CD4-positive, alpha-beta T cell (primary cell): ENCODE data around the gene LAPTM5. TPM values are rescaled to one million over a fixed set of nuclear protein-coding genes. Genes with fewer than 3 reads are reported as not detected.

Experiments
- ATAC-seq: fragments of 200-7000 bp; cut with Tn5 transposase; one replicate; pipeline ENCODE4 v1.10.0; 2022; ENCODE audit warnings: mild to moderate bottlenecking; ENCODE audit not compliant: poor library complexity
- CTCF ChIA-PET: fragments of 350-600 bp; sonication (Branson Sonifier 250); formaldehyde crosslinking; loops from one replicate; lab custom pipeline; 2021; ENCODE audit warnings: antibody characterized with exemption, inconsistent platforms; lab: Charles Lee
- POLR2A ChIA-PET: fragments of 350-600 bp; sonication (Branson Sonifier 250); formaldehyde crosslinking; loops from one replicate; lab custom pipeline; 2021; ENCODE audit warnings: antibody characterized with exemption, inconsistent platforms; lab: Charles Lee
- DNase-seq, 14 experiments: peaks; one replicate each; pipeline ENCODE4 v3.0.0-alpha.2; 2013 to 2020; ENCODE audit warnings: mixed read lengths in 2 of 14
- H3K27ac ChIP-seq, 2 donors: one replicate each; pipeline versions ENCODE4 v1.5.1 to v1.7.0; 2013; ENCODE audit warnings: low read length in 2 of 2, low read depth in 1 of 2, mild to moderate bottlenecking in 1 of 2
- H3K27me3 ChIP-seq, 2 experiments: 1 replicate in 1 of 2; 2 replicates in 1 of 2; pipeline versions ENCODE4 v1.6.1 to v1.7.0; 2013; ENCODE audit warnings: low read length in 2 of 2, control low read depth in 1 of 2, mild to moderate bottlenecking in 1 of 2, moderate library complexity in 1 of 2; ENCODE audit not compliant: insufficient read depth in 2 of 2, control insufficient read depth in 1 of 2
- H3K36me3 ChIP-seq: one replicate; pipeline ENCODE4 v1.6.1; 2013; ENCODE audit warnings: low read length, control low read depth; ENCODE audit not compliant: insufficient read depth
- H3K4me1 ChIP-seq: one replicate; pipeline ENCODE4 v1.6.1; 2013; ENCODE audit warnings: low read length, control low read depth; ENCODE audit not compliant: insufficient read depth
- H3K4me3 ChIP-seq: one replicate; pipeline ENCODE4 v1.5.1; 2013; ENCODE audit warnings: mild to moderate bottlenecking, low read length, moderate library complexity
- H3K9me3 ChIP-seq, 2 experiments: 1 replicate in 1 of 2; 2 replicates in 1 of 2; pipeline versions ENCODE4 v1.6.1 to v1.7.0; 2013; ENCODE audit warnings: low read length in 2 of 2, mild to moderate bottlenecking in 2 of 2, control low read depth in 1 of 2, moderate library complexity in 1 of 2; ENCODE audit not compliant: control insufficient read depth in 1 of 2, insufficient read depth in 1 of 2
- H3K27ac Mint-ChIP-seq: one replicate; pipeline ENCODE4 v1.8.0; 2020; ENCODE audit warnings: mixed read lengths
- H3K27me3 Mint-ChIP-seq: one replicate; pipeline ENCODE4 v1.8.0; 2021; ENCODE audit warnings: mixed read lengths
- H3K36me3 Mint-ChIP-seq: one replicate; pipeline ENCODE4 v1.8.0; 2021; ENCODE audit warnings: low read depth, mixed read lengths
- H3K4me1 Mint-ChIP-seq: one replicate; pipeline ENCODE4 v1.8.0; 2021; ENCODE audit warnings: low read depth, mixed read lengths
- H3K4me3 Mint-ChIP-seq: one replicate; pipeline ENCODE4 v1.8.0; 2020; ENCODE audit warnings: mild to moderate bottlenecking, mixed read lengths
- H3K9me3 Mint-ChIP-seq: one replicate; pipeline ENCODE4 v1.8.0; 2020; ENCODE audit warnings: mixed read lengths
- CTCF ChIP-seq: fragments of 200-600 bp; IDR thresholded peaks from one replicate; pipeline ENCODE4 v1.8.0; 2022; ENCODE audit warnings: antibody characterized with exemption, mild to moderate bottlenecking
- intact Hi-C, 2 experiments: fragments of 100-400 bp; cut with DNase I in 1 of 2; cut with micrococcal nuclease in 1 of 2; formaldehyde crosslinking; loops; one replicate each; pipeline versions ENCODE4 v1.15.1 to v1.9.0; 2023 to 2025; cut with DNase I, micrococcal nuclease
- total RNA-seq, 174 experiments: library from RNA in 2 of 174; stranded (reverse) in 2 of 174; gene quantifications; one replicate each; pipeline ENCODE4 v1.2.3 and lab custom pipeline; 2021 to 2026

The LAPTM5 gene
- total RNA-seq, 2 experiments from 2014 or later, result 625 to 642 TPM

- peaks cover 52% of the 10 kb centered on the region for H3K36me3 Mint-ChIP-seq
Measured at GRCh38 chr1:30756206-30756544, 1.4 kb downstream of the LAPTM5 start.

DNA sequence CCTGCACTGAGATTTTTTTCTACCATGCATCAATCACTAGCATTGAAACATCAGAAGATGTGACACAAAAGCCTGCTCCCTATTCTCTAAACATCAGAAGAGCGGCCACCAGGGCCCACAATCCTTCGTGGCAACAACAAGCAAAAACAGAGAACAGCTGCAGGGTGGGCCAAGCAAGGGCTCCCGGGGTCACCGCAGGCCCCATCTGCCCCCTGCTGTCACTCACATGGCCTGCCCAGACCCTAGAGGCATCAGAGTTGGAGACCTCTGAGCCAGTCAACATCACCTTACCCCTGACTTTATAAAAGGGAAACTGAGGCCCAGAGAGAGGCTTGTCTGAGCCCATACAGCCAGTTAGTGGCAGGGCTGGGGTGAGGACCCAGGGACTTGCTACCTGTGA lies 1.8 kb downstream of the LAPTM5 start:
- intact Hi-C loops, result loop anchor here (1.0 to 2.0 kb wide), 4 partner anchors 11 to 37 kb away; no protein-coding TSS in a partner anchor
- no peaks in the 10 kb centered on the region for H3K27me3 Mint-ChIP-seq
- H3K27ac Mint-ChIP-seq, result peak overlapping the region; percentile 96
- Histone ChIP-seq H3K27me3 (no peaks in the 10 kb centered on the region), H3K4me3 (peak overlapping the region; percentile 99), H3K27ac (peak overlapping the region; percentile 95 to 97), H3K4me1 (peaks cover 92% of the 10 kb centered on the region), H3K9me3 (no peaks in the 10 kb centered on the region), H3K36me3 (peaks cover 29% of the 10 kb centered on the region)
- ChIA-PET POLR2A (interaction anchor here (0.6 to 13.4 kb wide), 8 partner anchors 9 to 1574 kb away, joined by 3 to 457 read pairs (median 3); partner anchors contain the start of genes MATN1 and SRSF4), CTCF (interaction anchor here (4.4 to 6.8 kb wide), 3 partner anchors 12 to 36 kb away, joined by 29 to 43 read pairs (median 35); no protein-coding TSS in a partner anchor)
- ATAC-seq (no peak), DNase-seq (no peak)
- H3K36me3 Mint-ChIP-seq, result peaks cover 52% of the 10 kb centered on the region
- TF ChIP-seq CTCF, result no peak
- peak overlapping the region; percentile 96 for H3K4me3 Mint-ChIP-seq
- peaks cover 98% of the 10 kb centered on the region for H3K4me1 Mint-ChIP-seq
- H3K9me3 Mint-ChIP-seq, result no peaks in the 10 kb centered on the region

More at GRCh38 chr1:30756206-30756544, 1.4 kb downstream of the LAPTM5 start:
- no peaks in the 10 kb centered on the region for H3K9me3 Mint-ChIP-seq
- H3K27me3 Mint-ChIP-seq, result no peaks in the 10 kb centered on the region
- H3K27ac ChIP-seq, result peak overlapping the region; percentile 95 to 97
- DNase-seq, result peak in 2 of 14 experiments; percentile 39 to 42
- peak overlapping the region; percentile 96 for H3K4me3 Mint-ChIP-seq
- ChIA-PET CTCF (interaction anchor here (4.4 to 6.8 kb wide), 3 partner anchors 13 to 36 kb away, joined by 29 to 43 read pairs (median 35); no protein-coding TSS in a partner anchor), POLR2A (interaction anchor here (0.6 to 13.4 kb wide), 8 partner anchors 10 to 1575 kb away, joined by 3 to 457 read pairs (median 3); partner anchors contain the start of genes MATN1 and SRSF4)
- intact Hi-C loops, result loop anchor here (1.0 to 2.0 kb wide), 4 partner anchors 12 to 37 kb away; no protein-coding TSS in a partner anchor
- H3K4me3 ChIP-seq, result peak overlapping the region; percentile 99
- peak; percentile 37 for ATAC-seq
- no peaks in the 10 kb centered on the region for H3K9me3 ChIP-seq
- H3K36me3 ChIP-seq, result peaks cover 25% of the 10 kb centered on the region
- peaks cover 98% of the 10 kb centered on the region for H3K4me1 Mint-ChIP-seq
- H3K27ac Mint-ChIP-seq, result peak overlapping the region; percentile 96
- H3K4me1 ChIP-seq, result peaks cover 92% of the 10 kb centered on the region
- TF ChIP-seq CTCF, result no peak
- no peaks in the 10 kb centered on the region for H3K27me3 ChIP-seq

GRCh38 chr1:30755334-30755733 lies 2.2 kb downstream of the LAPTM5 start:
- TF ChIP-seq CTCF, result no peak
- H3K4me1 ChIP-seq, result peaks cover 92% of the 10 kb centered on the region
- H3K36me3 Mint-ChIP-seq, result peaks cover 52% of the 10 kb centered on the region
- no peaks in the 10 kb centered on the region for H3K9me3 Mint-ChIP-seq
- intact Hi-C loops, result no loop called here
- H3K9me3 ChIP-seq, result no peaks in the 10 kb centered on the region
- H3K27me3 Mint-ChIP-seq, result no peaks in the 10 kb centered on the region
- peak overlapping the region; percentile 96 for H3K4me3 Mint-ChIP-seq
- peak overlapping the region; percentile 95 to 97 for H3K27ac ChIP-seq
- peaks cover 98% of the 10 kb centered on the region for H3K4me1 Mint-ChIP-seq
- peaks cover 30% of the 10 kb centered on the region for H3K36me3 ChIP-seq
- peak overlapping the region; percentile 99 for H3K4me3 ChIP-seq
- H3K27ac Mint-ChIP-seq, result peak overlapping the region; percentile 96
- DNase-seq (no peak), ATAC-seq (no peak)
- POLR2A ChIA-PET, result interaction anchor here (1.6 to 13.4 kb wide), 5 partner anchors 9 to 36 kb away, joined by 3 to 457 read pairs (median 8); no protein-coding TSS in a partner anchor
- H3K27me3 ChIP-seq, result no peaks in the 10 kb centered on the region
- CTCF ChIA-PET, result interaction anchor here (1.1 to 6.8 kb wide), 4 partner anchors 12 to 36 kb away, joined by 3 to 43 read pairs (median 32); no protein-coding TSS in a partner anchor
